H9 (cell line): Measurements from ENCODE around the gene HSDL2. TPM values are rescaled to one million over a fixed set of nuclear protein-coding genes. Genes with fewer than 3 reads are reported as not detected.

ENCODE experiments used
- DNase-seq: peaks from one replicate; pipeline ENCODE4 v3.0.0-alpha.2; 2017
- H2AFZ ChIP-seq: one replicate; pipeline ENCODE4 v1.6.1; 2013; ENCODE audit warnings: mild to moderate bottlenecking, low read length, control low read depth, moderate library complexity
- H2AK5ac ChIP-seq: 2 replicates; pipeline ENCODE4 v1.6.1; 2013; ENCODE audit warnings: low read length, control low read depth, mixed read lengths; ENCODE audit not compliant: insufficient read length
- H2BK120ac ChIP-seq: one replicate; pipeline ENCODE4 v1.6.1; 2013; ENCODE audit warnings: low read depth, mild to moderate bottlenecking, low read length, control low read depth, inconsistent platforms; ENCODE audit not compliant: poor library complexity, severe bottlenecking
- H2BK12ac ChIP-seq: 2 replicates; pipeline ENCODE4 v1.6.1; 2013; ENCODE audit warnings: low read length, control low read depth, mixed read lengths, low read depth; ENCODE audit not compliant: insufficient read length
- H2BK15ac ChIP-seq: 2 replicates; pipeline ENCODE4 v1.6.1; 2013; ENCODE audit warnings: low read depth, low read length, control low read depth
- H2BK20ac ChIP-seq: one replicate; pipeline ENCODE4 v1.6.1; 2013; ENCODE audit warnings: low read depth, mild to moderate bottlenecking, low read length, control low read depth, inconsistent platforms; ENCODE audit not compliant: poor library complexity, severe bottlenecking
- H2BK5ac ChIP-seq: 2 replicates; pipeline ENCODE4 v1.6.1; 2013; ENCODE audit warnings: low read length, control low read depth, mixed read lengths; ENCODE audit not compliant: insufficient read length
- H3K14ac ChIP-seq: 2 replicates; pipeline ENCODE4 v1.6.1; 2013; ENCODE audit warnings: low read length, control low read depth; ENCODE audit not compliant: insufficient read depth
- H3K18ac ChIP-seq: 2 replicates; pipeline ENCODE4 v1.6.1; 2013; ENCODE audit warnings: low read depth, mild to moderate bottlenecking, mixed read lengths, low read length, control low read depth; ENCODE audit not compliant: insufficient read length
- H3K23ac ChIP-seq: 2 replicates; pipeline ENCODE4 v1.6.1; 2013; ENCODE audit warnings: low read length, control low read depth, mixed read lengths, low read depth; ENCODE audit not compliant: insufficient read length
- H3K23me2 ChIP-seq: 2 replicates; pipeline ENCODE4 v1.6.1; 2013; ENCODE audit warnings: low read depth, mild to moderate bottlenecking, mixed read lengths, low read length, control low read depth; ENCODE audit not compliant: insufficient read length, poor library complexity, severe bottlenecking
- H3K27ac ChIP-seq: 2 replicates; pipeline ENCODE4 v1.5.1; 2013; ENCODE audit warnings: low read length, control low read depth, mixed read lengths, low read depth; ENCODE audit not compliant: insufficient read length
- H3K27me3 ChIP-seq: 2 replicates; pipeline ENCODE4 v1.6.1; 2013; ENCODE audit warnings: low read length, control low read depth, inconsistent platforms; ENCODE audit not compliant: insufficient read depth
- H3K4ac ChIP-seq: 2 replicates; pipeline ENCODE4 v1.6.1; 2013; ENCODE audit warnings: low read depth, mild to moderate bottlenecking, control low read depth, inconsistent platforms, low read length, moderate library complexity
- H3K4me1 ChIP-seq: 2 replicates; pipeline ENCODE4 v1.6.1; 2013; ENCODE audit warnings: low read length, control low read depth, inconsistent platforms; ENCODE audit not compliant: insufficient read depth
- H3K4me2 ChIP-seq: 2 replicates; pipeline ENCODE4 v1.6.1; 2013; ENCODE audit warnings: low read length, control low read depth, mixed read lengths; ENCODE audit not compliant: insufficient read length, insufficient read depth
- H3K56ac ChIP-seq: 2 replicates; pipeline ENCODE4 v1.6.1; 2013; ENCODE audit warnings: low read depth, mild to moderate bottlenecking, mixed read lengths, low read length, control low read depth; ENCODE audit not compliant: insufficient read length
- H3K79me1 ChIP-seq: 2 replicates; pipeline ENCODE4 v1.6.1; 2013; ENCODE audit warnings: low read depth, mild to moderate bottlenecking, moderate library complexity, low read length, control low read depth, inconsistent platforms; ENCODE audit not compliant: insufficient read depth, poor library complexity, severe bottlenecking
- H3K79me2 ChIP-seq: 2 replicates; pipeline ENCODE4 v1.6.1; 2013; ENCODE audit warnings: low read length, control low read depth, inconsistent platforms; ENCODE audit not compliant: insufficient read depth
- H3K9ac ChIP-seq: 2 replicates; pipeline ENCODE4 v1.6.1; 2013; ENCODE audit warnings: low read length, control low read depth, mixed read lengths; ENCODE audit not compliant: insufficient read length; ENCODE audit errors: extremely low read depth
- H3K9me3 ChIP-seq: one replicate; pipeline ENCODE4 v1.6.1; 2013; ENCODE audit warnings: low read depth, low read length, inconsistent platforms; ENCODE audit not compliant: control insufficient read depth
- H3T11ph ChIP-seq: one replicate; pipeline ENCODE4 v1.6.1; 2013; ENCODE audit warnings: mild to moderate bottlenecking, low read length, control low read depth, inconsistent platforms
- H4K20me1 ChIP-seq: one replicate; pipeline ENCODE4 v1.6.1; 2013; ENCODE audit not compliant: control insufficient read depth, insufficient read length, insufficient read depth
- H4K5ac ChIP-seq: 2 replicates; pipeline ENCODE4 v1.6.1; 2013; ENCODE audit warnings: low read depth, mild to moderate bottlenecking, mixed read lengths, low read length, control low read depth; ENCODE audit not compliant: insufficient read length
- H4K8ac ChIP-seq: replicated peaks from 2 replicates; pipeline ENCODE4 v1.6.1; 2013; ENCODE audit warnings: low read length, control low read depth, mixed read lengths, low read depth; ENCODE audit not compliant: insufficient read length
- H4K91ac ChIP-seq: 2 replicates; pipeline ENCODE4 v1.6.1; 2013; ENCODE audit warnings: low read depth, mild to moderate bottlenecking, moderate library complexity, mixed read lengths, low read length, control low read depth; ENCODE audit not compliant: insufficient read length
- H3K27ac Mint-ChIP-seq, 3 experiments: 2 replicates in 2 of 3; 3 replicates in 1 of 3; pipeline ENCODE4 v1.8.0; 2020 to 2021; ENCODE audit warnings: mixed read lengths in 3 of 3, mild to moderate bottlenecking in 1 of 3, moderate library complexity in 1 of 3
- H3K27me3 Mint-ChIP-seq: 2 replicates; pipeline ENCODE4 v1.8.0; 2021; ENCODE audit warnings: low read depth, mild to moderate bottlenecking, moderate library complexity, mixed read lengths
- H3K36me3 Mint-ChIP-seq, 3 experiments: 2 replicates in 2 of 3; 3 replicates in 1 of 3; pipeline ENCODE4 v1.8.0; 2020 to 2021; ENCODE audit warnings: low read depth in 3 of 3, mixed read lengths in 3 of 3; ENCODE audit not compliant: insufficient read depth in 1 of 3
- H3K4me1 Mint-ChIP-seq, 2 experiments: 2 replicates each; pipeline ENCODE4 v1.8.0; 2020; ENCODE audit warnings: mixed read lengths in 2 of 2
- H3K4me3 Mint-ChIP-seq, 2 experiments: 2 replicates in 1 of 2; 3 replicates in 1 of 2; pipeline ENCODE4 v1.8.0; 2020 to 2021; ENCODE audit warnings: mild to moderate bottlenecking in 2 of 2, mixed read lengths in 2 of 2, moderate library complexity in 1 of 2
- H3K9me3 Mint-ChIP-seq, 2 experiments: 2 replicates in 1 of 2; 3 replicates in 1 of 2; pipeline ENCODE4 v1.8.0; 2020; ENCODE audit warnings: mild to moderate bottlenecking in 2 of 2, mixed read lengths in 2 of 2, moderate library complexity in 1 of 2
- total RNA-seq: library from RNA; stranded (reverse); gene quantifications from 2 replicates; pipeline ENCODE4 v1.2.1, GENCODE V29; 2021
- TF ChIP-seq, protein P1 (sequence below): fragments of 200-600 bp; sonication (generic); conservative IDR thresholded peaks from 3 replicates; pipeline ENCODE4 v1.8.0; 2021; ENCODE audit warnings: antibody characterized with exemption, mild to moderate bottlenecking

HSDL2 gene
- total RNA-seq, 1 experiment from 2014 or later: 16.6 TPM

DNA sequence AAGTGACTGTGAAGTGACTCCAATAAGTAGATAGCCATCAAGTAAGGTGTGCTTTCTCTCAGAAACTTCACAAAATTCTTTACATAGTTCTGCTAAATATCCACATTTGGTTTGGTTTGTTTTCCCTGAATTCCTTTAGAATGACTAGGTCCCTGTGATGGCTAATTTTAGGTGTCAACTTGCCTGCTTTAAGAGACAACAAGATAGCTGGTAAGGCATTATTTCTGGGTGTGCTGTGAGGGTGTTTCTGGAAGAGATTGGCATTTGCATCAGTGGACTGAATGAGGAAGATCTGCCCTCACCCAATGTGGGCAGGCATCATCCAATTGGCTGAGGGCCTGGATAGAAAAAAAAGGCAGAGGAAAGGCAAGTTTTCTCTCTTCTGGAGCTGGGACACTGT, 38.2 kb upstream of the HSDL2 start:
- Histone ChIP-seq H3K23ac (no peak overlapping the region), H2BK120ac (no peak overlapping the region), H2AK5ac (no peak overlapping the region), H2BK5ac (no peak overlapping the region), H3K27me3 (no peaks in the 10 kb centered on the region), H3K9ac (no peak overlapping the region), H3K4ac (no peak overlapping the region), H3K4me1 (peaks cover 6% of the 10 kb centered on the region; the same call in 1 of the 2 replicates), H3K27ac (peak overlapping the region; percentile 13), H2BK12ac (peak overlapping the region; percentile 62), H2BK15ac (no peak overlapping the region), H2AFZ (peak overlapping the region; percentile 14), H3K79me2 (no peaks in the 10 kb centered on the region), H3T11ph (no peak overlapping the region), H3K23me2 (no peaks in the 10 kb centered on the region), H3K4me2 (peak overlapping the region; percentile 28), H2BK20ac (no peak overlapping the region), H3K9me3 (no peaks in the 10 kb centered on the region), H4K5ac (no peak overlapping the region), H4K8ac (no peak overlapping the region), H3K56ac (no peak overlapping the region), H4K91ac (no peak overlapping the region), H3K18ac (no peak overlapping the region), H3K14ac (no peak overlapping the region), H4K20me1 (no peaks in the 10 kb centered on the region), H3K79me1 (no peaks in the 10 kb centered on the region)
- Mint-ChIP-seq H3K36me3 (no peaks in the 10 kb centered on the region; a peak in 1 of 7 replicates), H3K27me3 (no peaks in the 10 kb centered on the region), H3K4me1 (peaks cover 6 to 8% of the 10 kb centered on the region in 2 experiments), H3K27ac (peak overlapping the region in 2 of 3 experiments; percentile 2 to 17; a peak in 3 of 7 replicates), H3K4me3 (no peak overlapping the region), H3K9me3 (peaks cover 5 to 9% of the 10 kb centered on the region in 2 experiments; a peak in 2 of 5 replicates)
- TF ChIP-seq, protein P1, sequence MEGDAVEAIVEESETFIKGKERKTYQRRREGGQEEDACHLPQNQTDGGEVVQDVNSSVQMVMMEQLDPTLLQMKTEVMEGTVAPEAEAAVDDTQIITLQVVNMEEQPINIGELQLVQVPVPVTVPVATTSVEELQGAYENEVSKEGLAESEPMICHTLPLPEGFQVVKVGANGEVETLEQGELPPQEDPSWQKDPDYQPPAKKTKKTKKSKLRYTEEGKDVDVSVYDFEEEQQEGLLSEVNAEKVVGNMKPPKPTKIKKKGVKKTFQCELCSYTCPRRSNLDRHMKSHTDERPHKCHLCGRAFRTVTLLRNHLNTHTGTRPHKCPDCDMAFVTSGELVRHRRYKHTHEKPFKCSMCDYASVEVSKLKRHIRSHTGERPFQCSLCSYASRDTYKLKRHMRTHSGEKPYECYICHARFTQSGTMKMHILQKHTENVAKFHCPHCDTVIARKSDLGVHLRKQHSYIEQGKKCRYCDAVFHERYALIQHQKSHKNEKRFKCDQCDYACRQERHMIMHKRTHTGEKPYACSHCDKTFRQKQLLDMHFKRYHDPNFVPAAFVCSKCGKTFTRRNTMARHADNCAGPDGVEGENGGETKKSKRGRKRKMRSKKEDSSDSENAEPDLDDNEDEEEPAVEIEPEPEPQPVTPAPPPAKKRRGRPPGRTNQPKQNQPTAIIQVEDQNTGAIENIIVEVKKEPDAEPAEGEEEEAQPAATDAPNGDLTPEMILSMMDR: no peak
- no peak for DNase-seq
